H1 (cell line): ENCODE data around the gene PEX16. TPM values are rescaled to one million over a fixed set of nuclear protein-coding genes. Genes with fewer than 3 reads are reported as not detected.

ENCODE experiments used
- CTCF ChIA-PET: fragments of 300-600 bp; sonication (Branson Sonifier 250); formaldehyde crosslinking; loops from one replicate; lab custom pipeline; 2021; ENCODE audit not compliant: partially characterized antibody; lab: Charles Lee
- POLR2A ChIA-PET: fragments of 300-600 bp; sonication (Branson Sonifier 250); formaldehyde crosslinking; loops from one replicate; lab custom pipeline; 2021; ENCODE audit warnings: inconsistent platforms; ENCODE audit not compliant: partially characterized antibody; lab: Charles Lee
- DNase-seq, 2 experiments: peaks; one replicate each; pipeline versions ENCODE4 v3.0.0 to v3.0.0-alpha.2; 2010 to 2022; ENCODE audit warnings: low spot score in 2 of 2, low read depth in 1 of 2, mixed read lengths in 1 of 2
- FAIRE-seq: peaks from 2 replicates; lab custom pipeline; 2011; peaks lifted over from hg19 to GRCh38; lab: Jason Lieb, UNC
- H2AFZ ChIP-seq: 2 replicates; pipeline ENCODE4 v1.8.1; 2012; ENCODE audit warnings: low read length, inconsistent platforms
- H2AK5ac ChIP-seq: 2 replicates; pipeline ENCODE4 v1.6.1; 2013; ENCODE audit warnings: low read depth, low read length
- H2BK120ac ChIP-seq: replicated peaks from 2 replicates; pipeline ENCODE3; 2013; ENCODE audit warnings: low read depth, low read length, inconsistent platforms
- H2BK12ac ChIP-seq: 2 replicates; pipeline ENCODE4 v1.6.1; 2013; ENCODE audit warnings: low read depth, low read length
- H2BK15ac ChIP-seq: 2 replicates; pipeline ENCODE4 v1.6.1; 2013; ENCODE audit warnings: low read length
- H2BK20ac ChIP-seq: 2 replicates; pipeline ENCODE4 v1.6.1; 2013; ENCODE audit warnings: low read length
- H2BK5ac ChIP-seq: 2 replicates; pipeline ENCODE4 v1.6.1; 2013; ENCODE audit warnings: low read depth, low read length
- H3K14ac ChIP-seq: 2 replicates; pipeline ENCODE4 v1.6.1; 2013; ENCODE audit warnings: inconsistent platforms; ENCODE audit not compliant: insufficient read length
- H3K18ac ChIP-seq: 2 replicates; pipeline ENCODE4 v1.6.1; 2013; ENCODE audit warnings: low read length; ENCODE audit errors: extremely low read depth
- H3K23ac ChIP-seq: 2 replicates; pipeline ENCODE4 v1.6.1; 2013; ENCODE audit warnings: inconsistent platforms; ENCODE audit not compliant: insufficient read length
- H3K23me2 ChIP-seq: 2 replicates; pipeline ENCODE4 v1.6.1; 2013; ENCODE audit warnings: low read depth, low read length
- H3K27ac ChIP-seq: 2 replicates; pipeline ENCODE4 v1.6.1; 2011; ENCODE audit warnings: low read depth, low read length, inconsistent platforms
- H3K27me3 ChIP-seq, 4 experiments: replicated peaks in 1 of 4; 1 replicate in 1 of 4; 2 replicates in 3 of 4; pipeline versions ENCODE4 v1.6.1 to v1.8.1; 2011 to 2013; ENCODE audit warnings: low read length in 3 of 4, mild to moderate bottlenecking in 3 of 4, inconsistent platforms in 2 of 4, mixed read lengths in 2 of 4, moderate library complexity in 1 of 4; ENCODE audit not compliant: control insufficient read depth in 3 of 4, insufficient read depth in 3 of 4; ENCODE audit errors: extremely low read depth in 1 of 4
- H3K36me3 ChIP-seq, 4 experiments: 2 replicates each; pipeline versions ENCODE4 v1.6.1 to v1.8.1; 2011 to 2013; ENCODE audit warnings: mild to moderate bottlenecking in 4 of 4, low read length in 3 of 4, moderate library complexity in 2 of 4, control low read depth in 1 of 4, inconsistent platforms in 1 of 4; ENCODE audit not compliant: insufficient read depth in 4 of 4, control insufficient read depth in 2 of 4
- H3K4ac ChIP-seq: replicated peaks from 2 replicates; pipeline ENCODE3; 2013; ENCODE audit warnings: low read length, low read depth, mixed read lengths, inconsistent platforms; ENCODE audit not compliant: insufficient read length
- H3K4me1 ChIP-seq, 4 experiments: replicated peaks in 1 of 4; 1 replicate in 1 of 4; 2 replicates in 3 of 4; pipeline versions ENCODE4 v1.6.1 to v1.8.1; 2011 to 2013; ENCODE audit warnings: low read length in 3 of 4, inconsistent platforms in 2 of 4, mixed read lengths in 1 of 4; ENCODE audit not compliant: insufficient read depth in 4 of 4, control insufficient read depth in 3 of 4
- H3K4me2 ChIP-seq, 2 experiments: 2 replicates each; pipeline versions ENCODE4 v1.6.1 to v1.8.1; 2011 to 2013; ENCODE audit warnings: low read depth in 2 of 2, low read length in 2 of 2, control low read depth in 1 of 2, inconsistent platforms in 1 of 2, mild to moderate bottlenecking in 1 of 2; ENCODE audit not compliant: insufficient read depth in 1 of 2
- H3K4me3 ChIP-seq, 4 experiments: fragments of 200-600, 300-600 bp in 1 of 4; sonication (generic), shearing (Covaris generic), sonication (Bioruptor Twin) in 1 of 4; 2 replicates each; pipeline versions ENCODE4 v1.5.1 to v1.8.1; 2011 to 2016; ENCODE audit warnings: low read length in 4 of 4, low read depth in 3 of 4, control low read depth in 2 of 4, inconsistent platforms in 2 of 4, mild to moderate bottlenecking in 2 of 4, mixed read lengths in 1 of 4, moderate library complexity in 1 of 4; ENCODE audit not compliant: insufficient read depth in 2 of 4; ENCODE audit errors: extremely low read depth in 1 of 4
- H3K56ac ChIP-seq: replicated peaks from 2 replicates; pipeline ENCODE3; 2013; ENCODE audit warnings: low read depth, mild to moderate bottlenecking, mixed read lengths, low read length, inconsistent platforms; ENCODE audit not compliant: insufficient read length
- H3K79me1 ChIP-seq: 2 replicates; pipeline ENCODE4 v1.6.1; 2013; ENCODE audit warnings: low read depth, low read length, control low read depth
- H3K79me2 ChIP-seq, 2 experiments: 2 replicates each; pipeline versions ENCODE4 v1.6.1 to v1.8.1; 2012 to 2013; ENCODE audit warnings: low read length in 2 of 2, mild to moderate bottlenecking in 2 of 2, inconsistent platforms in 1 of 2; ENCODE audit not compliant: insufficient read depth in 2 of 2, control insufficient read depth in 1 of 2
- H3K9ac ChIP-seq, 4 experiments: replicated peaks in 1 of 4; 1 replicate in 1 of 4; 2 replicates in 3 of 4; pipeline versions ENCODE4 v1.6.1 to v1.8.1; 2011 to 2013; ENCODE audit warnings: low read depth in 3 of 4, low read length in 3 of 4, control low read depth in 2 of 4, mild to moderate bottlenecking in 2 of 4, moderate library complexity in 2 of 4, inconsistent platforms in 1 of 4; ENCODE audit errors: extremely low read depth in 1 of 4
- H3K9me3 ChIP-seq, 2 experiments: 2 replicates each; pipeline versions ENCODE4 v1.6.1 to v1.8.1; 2012 to 2013; ENCODE audit warnings: mild to moderate bottlenecking in 2 of 2, moderate library complexity in 2 of 2, control low read depth in 1 of 2, inconsistent platforms in 1 of 2, low read depth in 1 of 2, low read length in 1 of 2, mixed read lengths in 1 of 2; ENCODE audit not compliant: insufficient read depth in 2 of 2
- H4K20me1 ChIP-seq, 2 experiments: replicated peaks in 1 of 2; 2 replicates each; pipeline versions ENCODE3 to v1.8.1; 2011 to 2013; ENCODE audit warnings: inconsistent platforms in 2 of 2, low read length in 2 of 2, mild to moderate bottlenecking in 1 of 2; ENCODE audit not compliant: insufficient read depth in 2 of 2, control insufficient read depth in 1 of 2
- H4K5ac ChIP-seq: 2 replicates; pipeline ENCODE4 v1.6.1; 2013; ENCODE audit warnings: low read length, low read depth, mixed read lengths, inconsistent platforms; ENCODE audit not compliant: insufficient read length
- H4K8ac ChIP-seq: 2 replicates; pipeline ENCODE4 v1.8.0; 2013; ENCODE audit warnings: mild to moderate bottlenecking, moderate library complexity, low read length, inconsistent platforms; ENCODE audit not compliant: insufficient read depth; ENCODE audit errors: extremely low read depth
- H4K91ac ChIP-seq: replicated peaks from 2 replicates; pipeline ENCODE3; 2013; ENCODE audit warnings: low read length, mixed read lengths, inconsistent platforms; ENCODE audit not compliant: insufficient read length
- POLR2A ChIP-seq, 2 experiments: IDR thresholded peaks; 1 replicate in 1 of 2; 2 replicates in 1 of 2; pipeline ENCODE4 v1.6.1; 2011; ENCODE audit warnings: low read depth in 2 of 2, low read length in 2 of 2, mild to moderate bottlenecking in 2 of 2; ENCODE audit errors: control extremely low read depth in 1 of 2
- WGBS, 2 experiments: shearing (Covaris generic) in 1 of 2; methylation state at CpG; one replicate each; pipeline versions ENCODE4 v1.1.6 to v1.1.7; 2013 to 2015; ENCODE audit warnings: low lambda C conversion rate in 2 of 2, mixed read lengths in 2 of 2, inconsistent platforms in 1 of 2, low coverage in 1 of 2, missing lambda C conversion rate in 1 of 2; ENCODE audit not compliant: insufficient replicate concordance in 2 of 2, insufficient coverage in 1 of 2, insufficient read length in 1 of 2; ENCODE audit errors: extremely low coverage in 1 of 2, missing lambda C conversion rate in 1 of 2; 5-methylcytosine and 5-hydroxymethylcytosine counted together
- polyA plus RNA-seq, 7 experiments: library from polyadenylated mRNA; depleted of rRNA in 3 of 7; stranded (reverse) in 5 of 7; unstranded in 2 of 7; fragments of >200 nt in 5 of 7; fragments of 200-250 nt in 2 of 7; gene quantifications; 1 replicate in 5 of 7; 2 replicates in 1 of 7; 4 replicates in 1 of 7; pipeline versions ENCODE4 v1.2.1 to v1.2.3, GENCODE V29; 2011 to 2013; ENCODE audit warnings: missing spikeins in 2 of 7, mixed read lengths in 2 of 7
- total RNA-seq: library from RNA; stranded (reverse); fragmentation: NEBNext Ultra II Directional; extraction: Animal tissue kit (Norgen Biotek cat#: 25700); gene quantifications from 2 replicates; pipeline ENCODE4 v1.2.1, GENCODE V29; 2021
- TF ChIP-seq, protein P1 (sequence below): IDR thresholded peaks from 2 replicates; pipeline ENCODE4 v1.6.1; 2011; ENCODE audit warnings: low read depth, mild to moderate bottlenecking, low read length; ENCODE audit not compliant: insufficient read depth

Gene PEX16
- total and polyA plus RNA-seq, 2 of the 8 experiments (the other 6 are each of a cell fraction or from before 2014, with no cell fraction given), result 29.2 to 36.0 TPM

DNA sequence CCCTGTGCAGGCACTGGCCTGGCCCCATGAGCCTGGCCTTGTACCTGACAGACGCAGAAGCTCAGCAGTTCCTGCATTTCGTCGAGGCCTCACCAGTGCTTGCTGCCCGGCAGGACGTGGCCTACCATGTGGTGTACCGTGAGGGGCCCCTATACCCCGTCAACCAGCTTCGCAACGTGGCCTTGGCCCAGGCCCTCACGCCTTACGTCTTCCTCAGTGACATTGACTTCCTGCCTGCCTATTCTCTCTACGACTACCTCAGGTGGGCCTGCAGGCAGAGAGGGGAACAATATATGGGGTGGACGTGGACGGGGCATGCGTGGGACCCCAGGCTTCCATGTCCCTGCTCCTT lies 9.6 kb upstream of the PEX16 start:
- no peak overlapping the region for H4K5ac ChIP-seq
- H3K79me2 ChIP-seq, result peaks cover 0 to 11% of the 10 kb centered on the region in 2 experiments; a peak in 1 of 4 replicates
- H2BK5ac ChIP-seq, result no peak overlapping the region
- no peaks in the 10 kb centered on the region for H3K27me3 ChIP-seq
- H4K91ac ChIP-seq, result no peak overlapping the region
- H2BK15ac ChIP-seq, result no peak overlapping the region
- H2BK20ac ChIP-seq, result no peak overlapping the region
- no peak overlapping the region for H3K4me2 ChIP-seq
- no peak overlapping the region for H3K23ac ChIP-seq
- POLR2A ChIA-PET, result interaction anchor here (0.8 to 9.8 kb wide), 10 partner anchors 8 to 416 kb away, joined by 3 to 115 read pairs (median 4); partner anchors contain the start of gene PEX16
- 83% methylated on average over 15 of the region's 15 CpGs; no CpG with 5 or more reads in 1 of the 2 experiments for WGBS, 2 experiments
- peaks cover 0 to 6% (median 3%) of the 10 kb centered on the region in 4 experiments; a peak in 3 of 7 replicates for H3K4me1 ChIP-seq
- H3K9ac ChIP-seq, result no peak overlapping the region
- no peak for FAIRE-seq
- peaks cover 10 to 20% of the 10 kb centered on the region in 2 experiments for H4K20me1 ChIP-seq
- CTCF ChIA-PET, result interaction anchor here (0.9 to 4.0 kb wide), 5 partner anchors 38 to 138 kb away, joined by 3 to 26 read pairs (median 4); no protein-coding TSS in a partner anchor
- no peak overlapping the region for H3K27ac ChIP-seq
- no peak overlapping the region for H2BK12ac ChIP-seq
- H4K8ac ChIP-seq, result no peak overlapping the region
- peaks cover 5% of the 10 kb centered on the region; the same call in 1 of the 2 replicates for H3K23me2 ChIP-seq
- H3K79me1 ChIP-seq, result peaks cover 15% of the 10 kb centered on the region
- H3K4ac ChIP-seq, result no peak overlapping the region
- no peak overlapping the region for H3K4me3 ChIP-seq
- DNase-seq, result no peak
- H2AFZ ChIP-seq, result no peak overlapping the region
- no peaks in the 10 kb centered on the region for H3K9me3 ChIP-seq
- H3K14ac ChIP-seq, result no peak overlapping the region
- H3K18ac ChIP-seq, result no peak overlapping the region
- no peak overlapping the region for H2AK5ac ChIP-seq
- H3K36me3 ChIP-seq, result peaks cover 5 to 35% (median 24%) of the 10 kb centered on the region in 4 experiments; a peak in 7 of 8 replicates
- no peak overlapping the region for H2BK120ac ChIP-seq
- 0 out of 3 replicates have a peak, but pooled peaks of 1 of the 2 experiments have one; percentile 37 for TF ChIP-seq POLR2A (IDR thresholded peaks at IDR 0.05; ENCODE audit: control extremely low read depth in 1 of 2, low read depth in 2 of 2, low read length in 2 of 2)
- TF ChIP-seq, protein P1, sequence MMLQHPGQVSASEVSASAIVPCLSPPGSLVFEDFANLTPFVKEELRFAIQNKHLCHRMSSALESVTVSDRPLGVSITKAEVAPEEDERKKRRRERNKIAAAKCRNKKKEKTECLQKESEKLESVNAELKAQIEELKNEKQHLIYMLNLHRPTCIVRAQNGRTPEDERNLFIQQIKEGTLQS, result no peak
- H3K56ac ChIP-seq, result no peak overlapping the region
